ENCODE measurements around the gene ANO9.

- no peak for TF ChIP-seq POLR2A (IDR thresholded peaks at IDR 0.05)
- no peak for TF ChIP-seq CTCF (IDR thresholded peaks at IDR 0.05)
These were observed 2.3 kb downstream of the ANO9 start for GRCh38 chr11:439315-440064.
